H1 (cell line): ENCODE data around the gene BNC2. TPM values are rescaled to one million over a fixed set of nuclear protein-coding genes. Genes with fewer than 3 reads are reported as not detected.

ENCODE experiments used
- CTCF ChIA-PET: fragments of 300-600 bp; sonication (Branson Sonifier 250); formaldehyde crosslinking; loops from one replicate; lab custom pipeline; 2021; ENCODE audit not compliant: partially characterized antibody; lab: Charles Lee
- POLR2A ChIA-PET: fragments of 300-600 bp; sonication (Branson Sonifier 250); formaldehyde crosslinking; loops from one replicate; lab custom pipeline; 2021; ENCODE audit warnings: inconsistent platforms; ENCODE audit not compliant: partially characterized antibody; lab: Charles Lee
- DNase-seq, 2 experiments: peaks; one replicate each; pipeline versions ENCODE4 v3.0.0 to v3.0.0-alpha.2; 2010 to 2022; ENCODE audit warnings: low spot score in 2 of 2, low read depth in 1 of 2, mixed read lengths in 1 of 2
- FAIRE-seq: peaks from 2 replicates; lab custom pipeline; 2011; peaks lifted over from hg19 to GRCh38; lab: Jason Lieb, UNC
- H2AFZ ChIP-seq: 2 replicates; pipeline ENCODE4 v1.8.1; 2012; ENCODE audit warnings: low read length, inconsistent platforms
- H2AK5ac ChIP-seq: 2 replicates; pipeline ENCODE4 v1.6.1; 2013; ENCODE audit warnings: low read depth, low read length
- H2BK120ac ChIP-seq: replicated peaks from 2 replicates; pipeline ENCODE3; 2013; ENCODE audit warnings: low read depth, low read length, inconsistent platforms
- H2BK12ac ChIP-seq: 2 replicates; pipeline ENCODE4 v1.6.1; 2013; ENCODE audit warnings: low read depth, low read length
- H2BK15ac ChIP-seq: 2 replicates; pipeline ENCODE4 v1.6.1; 2013; ENCODE audit warnings: low read length
- H2BK20ac ChIP-seq: 2 replicates; pipeline ENCODE4 v1.6.1; 2013; ENCODE audit warnings: low read length
- H2BK5ac ChIP-seq: 2 replicates; pipeline ENCODE4 v1.6.1; 2013; ENCODE audit warnings: low read depth, low read length
- H3K14ac ChIP-seq: 2 replicates; pipeline ENCODE4 v1.6.1; 2013; ENCODE audit warnings: inconsistent platforms; ENCODE audit not compliant: insufficient read length
- H3K18ac ChIP-seq: 2 replicates; pipeline ENCODE4 v1.6.1; 2013; ENCODE audit warnings: low read length; ENCODE audit errors: extremely low read depth
- H3K23ac ChIP-seq: 2 replicates; pipeline ENCODE4 v1.6.1; 2013; ENCODE audit warnings: inconsistent platforms; ENCODE audit not compliant: insufficient read length
- H3K23me2 ChIP-seq: 2 replicates; pipeline ENCODE4 v1.6.1; 2013; ENCODE audit warnings: low read depth, low read length
- H3K27ac ChIP-seq: 2 replicates; pipeline ENCODE4 v1.6.1; 2011; ENCODE audit warnings: low read depth, low read length, inconsistent platforms
- H3K27me3 ChIP-seq, 4 experiments: replicated peaks in 1 of 4; 1 replicate in 1 of 4; 2 replicates in 3 of 4; pipeline versions ENCODE4 v1.6.1 to v1.8.1; 2011 to 2013; ENCODE audit warnings: low read length in 3 of 4, mild to moderate bottlenecking in 3 of 4, inconsistent platforms in 2 of 4, mixed read lengths in 2 of 4, moderate library complexity in 1 of 4; ENCODE audit not compliant: control insufficient read depth in 3 of 4, insufficient read depth in 3 of 4; ENCODE audit errors: extremely low read depth in 1 of 4
- H3K36me3 ChIP-seq, 4 experiments: 2 replicates each; pipeline versions ENCODE4 v1.6.1 to v1.8.1; 2011 to 2013; ENCODE audit warnings: mild to moderate bottlenecking in 4 of 4, low read length in 3 of 4, moderate library complexity in 2 of 4, control low read depth in 1 of 4, inconsistent platforms in 1 of 4; ENCODE audit not compliant: insufficient read depth in 4 of 4, control insufficient read depth in 2 of 4
- H3K4ac ChIP-seq: replicated peaks from 2 replicates; pipeline ENCODE3; 2013; ENCODE audit warnings: low read length, low read depth, mixed read lengths, inconsistent platforms; ENCODE audit not compliant: insufficient read length
- H3K4me1 ChIP-seq, 4 experiments: replicated peaks in 1 of 4; 1 replicate in 1 of 4; 2 replicates in 3 of 4; pipeline versions ENCODE4 v1.6.1 to v1.8.1; 2011 to 2013; ENCODE audit warnings: low read length in 3 of 4, inconsistent platforms in 2 of 4, mixed read lengths in 1 of 4; ENCODE audit not compliant: insufficient read depth in 4 of 4, control insufficient read depth in 3 of 4
- H3K4me2 ChIP-seq, 2 experiments: 2 replicates each; pipeline versions ENCODE4 v1.6.1 to v1.8.1; 2011 to 2013; ENCODE audit warnings: low read depth in 2 of 2, low read length in 2 of 2, control low read depth in 1 of 2, inconsistent platforms in 1 of 2, mild to moderate bottlenecking in 1 of 2; ENCODE audit not compliant: insufficient read depth in 1 of 2
- H3K4me3 ChIP-seq, 4 experiments: fragments of 200-600, 300-600 bp in 1 of 4; sonication (generic), shearing (Covaris generic), sonication (Bioruptor Twin) in 1 of 4; 2 replicates each; pipeline versions ENCODE4 v1.5.1 to v1.8.1; 2011 to 2016; ENCODE audit warnings: low read length in 4 of 4, low read depth in 3 of 4, control low read depth in 2 of 4, inconsistent platforms in 2 of 4, mild to moderate bottlenecking in 2 of 4, mixed read lengths in 1 of 4, moderate library complexity in 1 of 4; ENCODE audit not compliant: insufficient read depth in 2 of 4; ENCODE audit errors: extremely low read depth in 1 of 4
- H3K56ac ChIP-seq: replicated peaks from 2 replicates; pipeline ENCODE3; 2013; ENCODE audit warnings: low read depth, mild to moderate bottlenecking, mixed read lengths, low read length, inconsistent platforms; ENCODE audit not compliant: insufficient read length
- H3K79me1 ChIP-seq: 2 replicates; pipeline ENCODE4 v1.6.1; 2013; ENCODE audit warnings: low read depth, low read length, control low read depth
- H3K79me2 ChIP-seq, 2 experiments: 2 replicates each; pipeline versions ENCODE4 v1.6.1 to v1.8.1; 2012 to 2013; ENCODE audit warnings: low read length in 2 of 2, mild to moderate bottlenecking in 2 of 2, inconsistent platforms in 1 of 2; ENCODE audit not compliant: insufficient read depth in 2 of 2, control insufficient read depth in 1 of 2
- H3K9ac ChIP-seq, 4 experiments: replicated peaks in 1 of 4; 1 replicate in 1 of 4; 2 replicates in 3 of 4; pipeline versions ENCODE4 v1.6.1 to v1.8.1; 2011 to 2013; ENCODE audit warnings: low read depth in 3 of 4, low read length in 3 of 4, control low read depth in 2 of 4, mild to moderate bottlenecking in 2 of 4, moderate library complexity in 2 of 4, inconsistent platforms in 1 of 4; ENCODE audit errors: extremely low read depth in 1 of 4
- H3K9me3 ChIP-seq, 2 experiments: 2 replicates each; pipeline versions ENCODE4 v1.6.1 to v1.8.1; 2012 to 2013; ENCODE audit warnings: mild to moderate bottlenecking in 2 of 2, moderate library complexity in 2 of 2, control low read depth in 1 of 2, inconsistent platforms in 1 of 2, low read depth in 1 of 2, low read length in 1 of 2, mixed read lengths in 1 of 2; ENCODE audit not compliant: insufficient read depth in 2 of 2
- H4K20me1 ChIP-seq, 2 experiments: replicated peaks in 1 of 2; 2 replicates each; pipeline versions ENCODE3 to v1.8.1; 2011 to 2013; ENCODE audit warnings: inconsistent platforms in 2 of 2, low read length in 2 of 2, mild to moderate bottlenecking in 1 of 2; ENCODE audit not compliant: insufficient read depth in 2 of 2, control insufficient read depth in 1 of 2
- H4K5ac ChIP-seq: 2 replicates; pipeline ENCODE4 v1.6.1; 2013; ENCODE audit warnings: low read length, low read depth, mixed read lengths, inconsistent platforms; ENCODE audit not compliant: insufficient read length
- H4K8ac ChIP-seq: 2 replicates; pipeline ENCODE4 v1.8.0; 2013; ENCODE audit warnings: mild to moderate bottlenecking, moderate library complexity, low read length, inconsistent platforms; ENCODE audit not compliant: insufficient read depth; ENCODE audit errors: extremely low read depth
- H4K91ac ChIP-seq: replicated peaks from 2 replicates; pipeline ENCODE3; 2013; ENCODE audit warnings: low read length, mixed read lengths, inconsistent platforms; ENCODE audit not compliant: insufficient read length
- CREB1 ChIP-seq: IDR thresholded peaks from 2 replicates; pipeline ENCODE4 v1.6.1; 2012; ENCODE audit warnings: inconsistent platforms
- RAD21 ChIP-seq, 2 experiments: IDR thresholded peaks in 1 of 2; conservative IDR thresholded peaks in 1 of 2; 2 replicates each; pipeline ENCODE4 v1.6.1; 2011; ENCODE audit warnings: low read depth in 2 of 2, low read length in 2 of 2, improper control_type of control experiment in 1 of 2, inconsistent platforms in 1 of 2, mild to moderate bottlenecking in 1 of 2, moderate library complexity in 1 of 2
- WGBS, 2 experiments: shearing (Covaris generic) in 1 of 2; methylation state at CpG; one replicate each; pipeline versions ENCODE4 v1.1.6 to v1.1.7; 2013 to 2015; ENCODE audit warnings: low lambda C conversion rate in 2 of 2, mixed read lengths in 2 of 2, inconsistent platforms in 1 of 2, low coverage in 1 of 2, missing lambda C conversion rate in 1 of 2; ENCODE audit not compliant: insufficient replicate concordance in 2 of 2, insufficient coverage in 1 of 2, insufficient read length in 1 of 2; ENCODE audit errors: extremely low coverage in 1 of 2, missing lambda C conversion rate in 1 of 2; 5-methylcytosine and 5-hydroxymethylcytosine counted together
- polyA plus RNA-seq, 7 experiments: library from polyadenylated mRNA; depleted of rRNA in 3 of 7; stranded (reverse) in 5 of 7; unstranded in 2 of 7; fragments of >200 nt in 5 of 7; fragments of 200-250 nt in 2 of 7; gene quantifications; 1 replicate in 5 of 7; 2 replicates in 1 of 7; 4 replicates in 1 of 7; pipeline versions ENCODE4 v1.2.1 to v1.2.3, GENCODE V29; 2011 to 2013; ENCODE audit warnings: missing spikeins in 2 of 7, mixed read lengths in 2 of 7
- total RNA-seq: library from RNA; stranded (reverse); fragmentation: NEBNext Ultra II Directional; extraction: Animal tissue kit (Norgen Biotek cat#: 25700); gene quantifications from 2 replicates; pipeline ENCODE4 v1.2.1, GENCODE V29; 2021
- TF ChIP-seq, protein P1 (sequence below): IDR thresholded peaks from 2 replicates; pipeline ENCODE4 v1.6.1; 2012; ENCODE audit warnings: inconsistent platforms
- TF ChIP-seq, protein P2 (sequence below): IDR thresholded peaks from 2 replicates; pipeline ENCODE4 v1.6.1; 2012; ENCODE audit warnings: inconsistent platforms
- TF ChIP-seq, protein P3 (sequence below), 3 experiments: IDR thresholded peaks; 1 replicate in 2 of 3; 2 replicates in 1 of 3; pipeline versions ENCODE4 v1.5.1 to v1.6.1; 2011; ENCODE audit warnings: low read length in 3 of 3, mild to moderate bottlenecking in 3 of 3, inconsistent platforms in 2 of 3, low read depth in 1 of 3, moderate library complexity in 1 of 3; ENCODE audit not compliant: insufficient read depth in 1 of 3; ENCODE audit errors: control extremely low read depth in 1 of 3

Gene BNC2
- total and polyA plus RNA-seq, 2 of the 8 experiments (the other 6 are each of a cell fraction or from before 2014, with no cell fraction given), result 16.0 to 26.8 TPM

DNA sequence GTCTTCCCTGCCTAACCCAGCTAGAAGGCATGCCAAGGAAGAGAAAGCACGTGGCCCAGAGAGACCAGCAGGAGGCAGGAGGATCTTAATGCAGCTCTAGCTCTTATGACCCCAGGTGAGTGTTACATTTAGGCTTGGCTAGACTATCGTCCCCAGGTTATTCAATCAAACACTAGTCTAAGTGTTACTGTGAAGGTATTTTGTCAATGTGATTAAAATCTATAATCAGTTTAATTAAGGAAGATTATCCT, 483.7 kb downstream of the BNC2 start:
- no peak overlapping the region for H3K23ac ChIP-seq
- H2BK12ac ChIP-seq, result no peak overlapping the region
- no peak overlapping the region for H3K4me2 ChIP-seq
- H2AFZ ChIP-seq, result no peak overlapping the region
- ChIA-PET CTCF (interaction anchor here (1.3 kb wide), 1 partner anchor 582 kb away, joined by 3 read pairs; no protein-coding TSS in a partner anchor), POLR2A (interaction anchor here (0.6 kb wide), 2 partner anchors 97 to 253 kb away, joined by 3 to 4 read pairs; no protein-coding TSS in a partner anchor)
- H3K23me2 ChIP-seq, result no peaks in the 10 kb centered on the region
- WGBS, 2 experiments, result 71% methylated on average over 2 of the region's 2 CpGs; no CpG with 5 or more reads in 1 of the 2 experiments
- no peaks in the 10 kb centered on the region for H4K20me1 ChIP-seq
- H3K4me1 ChIP-seq, result no peaks in the 10 kb centered on the region
- H2AK5ac ChIP-seq, result no peak overlapping the region
- H3K27me3 ChIP-seq, result no peaks in the 10 kb centered on the region
- no peak overlapping the region for H3K27ac ChIP-seq
- no peak overlapping the region for H2BK20ac ChIP-seq
- H3K79me1 ChIP-seq, result no peaks in the 10 kb centered on the region
- no peaks in the 10 kb centered on the region for H3K79me2 ChIP-seq
- no peak for DNase-seq
- no peak overlapping the region for H3K14ac ChIP-seq
- no peak overlapping the region for H2BK120ac ChIP-seq
- FAIRE-seq, result no peak
- no peak overlapping the region for H3K4me3 ChIP-seq
- no peak overlapping the region for H4K5ac ChIP-seq
- H3K4ac ChIP-seq, result no peak overlapping the region
- TF ChIP-seq, protein P1, sequence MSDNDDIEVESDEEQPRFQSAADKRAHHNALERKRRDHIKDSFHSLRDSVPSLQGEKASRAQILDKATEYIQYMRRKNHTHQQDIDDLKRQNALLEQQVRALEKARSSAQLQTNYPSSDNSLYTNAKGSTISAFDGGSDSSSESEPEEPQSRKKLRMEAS, result peak; percentile 75
- TF ChIP-seq, protein P2, sequence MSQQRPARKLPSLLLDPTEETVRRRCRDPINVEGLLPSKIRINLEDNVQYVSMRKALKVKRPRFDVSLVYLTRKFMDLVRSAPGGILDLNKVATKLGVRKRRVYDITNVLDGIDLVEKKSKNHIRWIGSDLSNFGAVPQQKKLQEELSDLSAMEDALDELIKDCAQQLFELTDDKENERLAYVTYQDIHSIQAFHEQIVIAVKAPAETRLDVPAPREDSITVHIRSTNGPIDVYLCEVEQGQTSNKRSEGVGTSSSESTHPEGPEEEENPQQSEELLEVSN, result peak; percentile 57; the same call in 1 of the 2 replicates
- TF ChIP-seq, protein P3, sequence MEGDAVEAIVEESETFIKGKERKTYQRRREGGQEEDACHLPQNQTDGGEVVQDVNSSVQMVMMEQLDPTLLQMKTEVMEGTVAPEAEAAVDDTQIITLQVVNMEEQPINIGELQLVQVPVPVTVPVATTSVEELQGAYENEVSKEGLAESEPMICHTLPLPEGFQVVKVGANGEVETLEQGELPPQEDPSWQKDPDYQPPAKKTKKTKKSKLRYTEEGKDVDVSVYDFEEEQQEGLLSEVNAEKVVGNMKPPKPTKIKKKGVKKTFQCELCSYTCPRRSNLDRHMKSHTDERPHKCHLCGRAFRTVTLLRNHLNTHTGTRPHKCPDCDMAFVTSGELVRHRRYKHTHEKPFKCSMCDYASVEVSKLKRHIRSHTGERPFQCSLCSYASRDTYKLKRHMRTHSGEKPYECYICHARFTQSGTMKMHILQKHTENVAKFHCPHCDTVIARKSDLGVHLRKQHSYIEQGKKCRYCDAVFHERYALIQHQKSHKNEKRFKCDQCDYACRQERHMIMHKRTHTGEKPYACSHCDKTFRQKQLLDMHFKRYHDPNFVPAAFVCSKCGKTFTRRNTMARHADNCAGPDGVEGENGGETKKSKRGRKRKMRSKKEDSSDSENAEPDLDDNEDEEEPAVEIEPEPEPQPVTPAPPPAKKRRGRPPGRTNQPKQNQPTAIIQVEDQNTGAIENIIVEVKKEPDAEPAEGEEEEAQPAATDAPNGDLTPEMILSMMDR (IDR thresholded peaks at IDR 0.05; ENCODE audit: control extremely low read depth in 1 of 3, insufficient read depth in 1 of 3, low read depth in 1 of 3, low read length in 3 of 3), result peak in 1 of 3 experiments; percentile 22; a peak in 1 of 4 replicates
- TF ChIP-seq CREB1 (no peak), RAD21 (IDR thresholded peaks at IDR 0.05 in 1 of 2, conservative IDR thresholded peaks at IDR 0.05 in 1 of 2; ENCODE audit: low read depth in 2 of 2, low read length in 2 of 2) (peak in 1 of 2 experiments; percentile 18; a peak in 2 of 4 replicates)
- no peak overlapping the region for H3K56ac ChIP-seq
- H3K9ac ChIP-seq, result no peak overlapping the region
- H3K9me3 ChIP-seq, result no peaks in the 10 kb centered on the region; a peak in 1 of 4 replicates
- H3K36me3 ChIP-seq, result no peaks in the 10 kb centered on the region
- H4K8ac ChIP-seq, result no peak overlapping the region
- H4K91ac ChIP-seq, result no peak overlapping the region
- H3K18ac ChIP-seq, result no peak overlapping the region
- no peak overlapping the region for H2BK5ac ChIP-seq
- H2BK15ac ChIP-seq, result no peak overlapping the region
